PFSK-1 (cell line): ENCODE data around the gene ATP6V1G2.

Source experiments
- FOXP2 ChIP-seq: optimal IDR thresholded peaks from 2 replicates; pipeline ENCODE3; 2011; ENCODE audit warnings: borderline replicate concordance, control low read depth, inconsistent platforms; ENCODE audit not compliant: insufficient read depth; ENCODE audit errors: extremely low read length, extremely low read depth
- POLR2AphosphoS5 ChIP-seq: IDR thresholded peaks from 2 replicates; pipeline ENCODE4 v1.6.1; 2012; ENCODE audit warnings: low read depth, mild to moderate bottlenecking, control low read depth, low read length, moderate library complexity
- SIN3A ChIP-seq: IDR thresholded peaks from 2 replicates; pipeline ENCODE4 v1.6.1; 2012; ENCODE audit warnings: mild to moderate bottlenecking, low read length, moderate library complexity, borderline replicate concordance; ENCODE audit not compliant: insufficient read depth
- TAF1 ChIP-seq: IDR thresholded peaks from 2 replicates; pipeline ENCODE4 v1.6.1; 2012; ENCODE audit warnings: low read length, control low read depth, borderline replicate concordance; ENCODE audit not compliant: insufficient read depth
- TF ChIP-seq, protein P1 (sequence below), 2 experiments: IDR thresholded peaks; 2 replicates each; pipeline versions ENCODE4 v1.6.1 to v1.8.0; 2011 to 2012; ENCODE audit warnings: low read depth in 2 of 2, low read length in 2 of 2, control low read depth in 1 of 2, inconsistent platforms in 1 of 2, mild to moderate bottlenecking in 1 of 2, moderate library complexity in 1 of 2; ENCODE audit not compliant: insufficient read depth in 1 of 2

- TF ChIP-seq POLR2AphosphoS5 (no peak), SIN3A (no peak), TAF1 (no peak), FOXP2 (no peak)
- TF ChIP-seq, protein P1, sequence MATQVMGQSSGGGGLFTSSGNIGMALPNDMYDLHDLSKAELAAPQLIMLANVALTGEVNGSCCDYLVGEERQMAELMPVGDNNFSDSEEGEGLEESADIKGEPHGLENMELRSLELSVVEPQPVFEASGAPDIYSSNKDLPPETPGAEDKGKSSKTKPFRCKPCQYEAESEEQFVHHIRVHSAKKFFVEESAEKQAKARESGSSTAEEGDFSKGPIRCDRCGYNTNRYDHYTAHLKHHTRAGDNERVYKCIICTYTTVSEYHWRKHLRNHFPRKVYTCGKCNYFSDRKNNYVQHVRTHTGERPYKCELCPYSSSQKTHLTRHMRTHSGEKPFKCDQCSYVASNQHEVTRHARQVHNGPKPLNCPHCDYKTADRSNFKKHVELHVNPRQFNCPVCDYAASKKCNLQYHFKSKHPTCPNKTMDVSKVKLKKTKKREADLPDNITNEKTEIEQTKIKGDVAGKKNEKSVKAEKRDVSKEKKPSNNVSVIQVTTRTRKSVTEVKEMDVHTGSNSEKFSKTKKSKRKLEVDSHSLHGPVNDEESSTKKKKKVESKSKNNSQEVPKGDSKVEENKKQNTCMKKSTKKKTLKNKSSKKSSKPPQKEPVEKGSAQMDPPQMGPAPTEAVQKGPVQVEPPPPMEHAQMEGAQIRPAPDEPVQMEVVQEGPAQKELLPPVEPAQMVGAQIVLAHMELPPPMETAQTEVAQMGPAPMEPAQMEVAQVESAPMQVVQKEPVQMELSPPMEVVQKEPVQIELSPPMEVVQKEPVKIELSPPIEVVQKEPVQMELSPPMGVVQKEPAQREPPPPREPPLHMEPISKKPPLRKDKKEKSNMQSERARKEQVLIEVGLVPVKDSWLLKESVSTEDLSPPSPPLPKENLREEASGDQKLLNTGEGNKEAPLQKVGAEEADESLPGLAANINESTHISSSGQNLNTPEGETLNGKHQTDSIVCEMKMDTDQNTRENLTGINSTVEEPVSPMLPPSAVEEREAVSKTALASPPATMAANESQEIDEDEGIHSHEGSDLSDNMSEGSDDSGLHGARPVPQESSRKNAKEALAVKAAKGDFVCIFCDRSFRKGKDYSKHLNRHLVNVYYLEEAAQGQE (IDR thresholded peaks at IDR 0.05; ENCODE audit: insufficient read depth in 1 of 2, low read depth in 2 of 2, low read length in 2 of 2): no peak
Observed at GRCh38 chr6:31559606-31559957, 13.2 kb upstream of the ATP6V1G2 start.
